KMS-11 (cell line): Measurements from ENCODE around the gene MYDGF.

ENCODE experiments used
- H2AFZ ChIP-seq: fragments of 200-600 bp; sonication (generic); 2 replicates; pipeline ENCODE4 v1.6.1; 2016; ENCODE audit warnings: antibody characterized with exemption, mixed run types, low read depth
- H3K27ac ChIP-seq: fragments of 200-600 bp; sonication (generic); 2 replicates; pipeline ENCODE4 v1.6.1; 2016; ENCODE audit warnings: mild to moderate bottlenecking, mixed run types
- H3K27me3 ChIP-seq: fragments of 200-600 bp; sonication (generic); 2 replicates; pipeline ENCODE4 v1.6.1; 2017; ENCODE audit warnings: mild to moderate bottlenecking, low read depth, mixed run types, moderate library complexity; ENCODE audit not compliant: insufficient read depth
- H3K36me3 ChIP-seq: fragments of 200-600 bp; sonication (generic); 2 replicates; pipeline ENCODE4 v1.6.1; 2017; ENCODE audit warnings: mild to moderate bottlenecking, mixed run types; ENCODE audit not compliant: insufficient read depth
- H3K4me1 ChIP-seq: fragments of 200-600 bp; sonication (generic); 2 replicates; pipeline ENCODE4 v1.6.1; 2016; ENCODE audit warnings: mild to moderate bottlenecking, low read depth, mixed run types; ENCODE audit not compliant: poor library complexity, severe bottlenecking
- H3K4me2 ChIP-seq: fragments of 200-600 bp; sonication (generic); 2 replicates; pipeline ENCODE4 v1.7.0; 2016; ENCODE audit warnings: mild to moderate bottlenecking, mixed run types
- H3K4me3 ChIP-seq: fragments of 200-600 bp; sonication (generic); IDR thresholded peaks from 2 replicates; pipeline ENCODE4 v1.6.1; 2017; ENCODE audit warnings: low read depth, low read length, mixed read lengths; ENCODE audit not compliant: insufficient read depth
- H3K79me2 ChIP-seq: fragments of 200-600 bp; sonication (generic); 2 replicates; pipeline ENCODE4 v1.6.1; 2016; ENCODE audit warnings: low read depth, mixed run types; ENCODE audit not compliant: insufficient read depth
- H3K9ac ChIP-seq: fragments of 200-600 bp; sonication (generic); 2 replicates; pipeline ENCODE4 v1.6.1; 2016; ENCODE audit warnings: mild to moderate bottlenecking, mixed run types
- H4K20me1 ChIP-seq: fragments of 200-600 bp; sonication (generic); 2 replicates; pipeline ENCODE4 v1.6.1; 2016; ENCODE audit warnings: mild to moderate bottlenecking, mixed run types; ENCODE audit not compliant: insufficient read depth
- CTCF ChIP-seq: fragments of 200-600 bp; sonication (generic); conservative IDR thresholded peaks from 2 replicates; pipeline ENCODE4 v1.6.1; 2017; ENCODE audit warnings: low read depth, mild to moderate bottlenecking, antibody characterized with exemption, low read length, moderate library complexity, mixed read lengths

MYDGF gene

GRCh38 chr19:4707322-4707721, 37.2 kb upstream of the MYDGF start:
- Histone ChIP-seq H3K4me1 (peaks cover 27% of the 10 kb centered on the region), H3K4me3 (no peak overlapping the region), H3K27ac (no peak overlapping the region), H3K4me2 (no peak overlapping the region), H2AFZ (no peak overlapping the region), H3K36me3 (no peaks in the 10 kb centered on the region), H3K79me2 (no peaks in the 10 kb centered on the region), H4K20me1 (no peaks in the 10 kb centered on the region), H3K9ac (no peak overlapping the region), H3K27me3 (no peaks in the 10 kb centered on the region)
- no peak for TF ChIP-seq CTCF

GRCh38 chr19:4705413-4706131, 35.4 kb upstream of the MYDGF start:
- no peak for TF ChIP-seq CTCF
- Histone ChIP-seq H3K27me3 (no peaks in the 10 kb centered on the region), H3K9ac (no peak overlapping the region), H3K79me2 (no peaks in the 10 kb centered on the region), H3K4me3 (no peak overlapping the region), H3K36me3 (no peaks in the 10 kb centered on the region), H2AFZ (no peak overlapping the region), H4K20me1 (no peaks in the 10 kb centered on the region), H3K27ac (no peak overlapping the region), H3K4me1 (peaks cover 18% of the 10 kb centered on the region), H3K4me2 (no peak overlapping the region)

- no peaks in the 10 kb centered on the region for H3K36me3 ChIP-seq
These were observed 34.2 kb upstream of the MYDGF start for GRCh38 chr19:4704317-4704673.

GRCh38 chr19:4703671-4704316, 33.7 kb upstream of the MYDGF start:
- peaks cover under 1% of the 10 kb centered on the region for H3K4me1 ChIP-seq
- H3K4me2 ChIP-seq = no peak overlapping the region
- H3K27ac ChIP-seq = no peak overlapping the region
- no peak overlapping the region for H3K4me3 ChIP-seq
- H3K36me3 ChIP-seq = no peaks in the 10 kb centered on the region
- H3K9ac ChIP-seq = no peak overlapping the region
- no peak overlapping the region for H2AFZ ChIP-seq
- H3K27me3 ChIP-seq = no peaks in the 10 kb centered on the region
- no peaks in the 10 kb centered on the region for H4K20me1 ChIP-seq
- no peak for TF ChIP-seq CTCF
- no peaks in the 10 kb centered on the region for H3K79me2 ChIP-seq

More at GRCh38 chr19:4704317-4704673, 34.2 kb upstream of the MYDGF start:
- no peaks in the 10 kb centered on the region for H4K20me1 ChIP-seq
- H3K27ac ChIP-seq = no peak overlapping the region
- no peak overlapping the region for H3K4me3 ChIP-seq
- H3K4me1 ChIP-seq = peaks cover 6% of the 10 kb centered on the region
- no peaks in the 10 kb centered on the region for H3K27me3 ChIP-seq
- H3K9ac ChIP-seq = no peak overlapping the region
- no peaks in the 10 kb centered on the region for H3K79me2 ChIP-seq
- no peak for TF ChIP-seq CTCF
- H2AFZ ChIP-seq = no peak overlapping the region
- no peak overlapping the region for H3K4me2 ChIP-seq
